OCI-LY1 (cell line): ENCODE data around the gene CNST.

Source experiments
- H2AFZ ChIP-seq: fragments of 200-600 bp; sonication (generic), shearing (Covaris generic); 2 replicates; pipeline ENCODE4 v1.6.0; 2014; ENCODE audit warnings: antibody characterized with exemption, mild to moderate bottlenecking, low read length
- H3F3A ChIP-seq: fragments of 200-600 bp; sonication (generic), shearing (Covaris generic); 2 replicates; pipeline ENCODE4 v1.6.0; 2014; ENCODE audit warnings: mild to moderate bottlenecking, antibody characterized with exemption, low read length, moderate library complexity; ENCODE audit not compliant: insufficient read depth
- H3K27ac ChIP-seq: fragments of 200-600 bp; sonication (generic); 2 replicates; pipeline ENCODE4 v1.5.1; 2014; ENCODE audit warnings: low read length, mixed run types, mild to moderate bottlenecking, low read depth; ENCODE audit not compliant: poor library complexity, severe bottlenecking
- H3K27me3 ChIP-seq: fragments of 200-600 bp; sonication (generic); 2 replicates; pipeline ENCODE4 v1.6.0; 2014; ENCODE audit warnings: antibody characterized with exemption, mild to moderate bottlenecking, low read length, moderate library complexity; ENCODE audit not compliant: insufficient read depth
- H3K36me3 ChIP-seq: fragments of 200-600 bp; sonication (generic); 2 replicates; pipeline ENCODE4 v1.6.1; 2014; ENCODE audit warnings: mild to moderate bottlenecking, antibody characterized with exemption, low read length, moderate library complexity, mixed read lengths; ENCODE audit not compliant: insufficient read depth
- H3K4me1 ChIP-seq: fragments of 200-600 bp; sonication (generic); 2 replicates; pipeline ENCODE4 v1.5.1; 2014; ENCODE audit warnings: mild to moderate bottlenecking, low read length, moderate library complexity; ENCODE audit not compliant: insufficient read depth, severe bottlenecking
- H3K4me2 ChIP-seq: fragments of 200-600 bp; sonication (generic), shearing (Covaris generic); 2 replicates; pipeline ENCODE4 v1.6.1; 2014; ENCODE audit warnings: low read length
- H3K4me3 ChIP-seq: fragments of 200-600 bp; sonication (generic); 2 replicates; pipeline ENCODE4 v1.5.1; 2014; ENCODE audit warnings: low read length, low read depth, mild to moderate bottlenecking, mixed read lengths; ENCODE audit not compliant: poor library complexity, severe bottlenecking
- H3K79me2 ChIP-seq: fragments of 200-600 bp; shearing (Covaris generic); 2 replicates; pipeline ENCODE4 v1.6.1; 2016; ENCODE audit warnings: mixed run types, low read length, mixed read lengths; ENCODE audit not compliant: insufficient read depth
- H3K9ac ChIP-seq: fragments of 200-600 bp; sonication (generic), shearing (Covaris generic); 2 replicates; pipeline ENCODE4 v1.6.1; 2014; ENCODE audit warnings: mild to moderate bottlenecking, low read length, mixed read lengths
- H3K9me2 ChIP-seq: fragments of 200-600 bp; sonication (generic), shearing (Covaris generic); 2 replicates; pipeline ENCODE4 v1.6.1; 2014; ENCODE audit warnings: low read depth, mild to moderate bottlenecking, low read length, mixed read lengths
- H3K9me3 ChIP-seq: fragments of 200-600 bp; shearing (Covaris generic); 2 replicates; pipeline ENCODE4 v1.6.1; 2014; ENCODE audit warnings: low read length, mixed read lengths
- H4K20me1 ChIP-seq: fragments of 200-600 bp; sonication (generic), shearing (Covaris generic); 2 replicates; pipeline ENCODE4 v1.6.0; 2016; ENCODE audit warnings: mild to moderate bottlenecking, low read length; ENCODE audit not compliant: insufficient read depth
- CTCF ChIP-seq: fragments of 200-600 bp; sonication (generic), shearing (Covaris generic); IDR thresholded peaks from 2 replicates; pipeline ENCODE4 v1.5.1; 2017; ENCODE audit warnings: mild to moderate bottlenecking, antibody characterized with exemption, low read length, moderate library complexity, mixed read lengths
- EZH2 ChIP-seq: fragments of 200-600 bp; sonication (generic), shearing (Covaris generic); IDR thresholded peaks from 2 replicates; pipeline ENCODE4 v1.8.0; 2017; ENCODE audit warnings: borderline replicate concordance, mixed run types, mild to moderate bottlenecking, antibody characterized with exemption, low read length, moderate library complexity, mixed read lengths

Gene CNST

GRCh38 chr1:246639732-246640131, 73.5 kb downstream of the CNST start:
- Histone ChIP-seq H3K9ac (no peak overlapping the region), H3K79me2 (no peaks in the 10 kb centered on the region), H3K4me2 (no peak overlapping the region), H3F3A (no peaks in the 10 kb centered on the region), H3K9me3 (no peaks in the 10 kb centered on the region), H4K20me1 (no peaks in the 10 kb centered on the region), H3K4me1 (no peaks in the 10 kb centered on the region), H3K36me3 (peaks cover 81% of the 10 kb centered on the region), H3K9me2 (no peaks in the 10 kb centered on the region), H3K4me3 (no peak overlapping the region), H3K27me3 (no peaks in the 10 kb centered on the region), H2AFZ (no peak overlapping the region), H3K27ac (no peak overlapping the region)
- TF ChIP-seq CTCF (no peak), EZH2 (no peak)

- Histone ChIP-seq H3K9me3 (no peaks in the 10 kb centered on the region), H3K9me2 (no peaks in the 10 kb centered on the region), H3K4me1 (no peaks in the 10 kb centered on the region), H3F3A (no peaks in the 10 kb centered on the region), H3K4me3 (no peak overlapping the region), H3K9ac (no peak overlapping the region), H4K20me1 (no peaks in the 10 kb centered on the region), H3K27me3 (no peaks in the 10 kb centered on the region), H3K27ac (no peak overlapping the region), H3K36me3 (peaks cover 78% of the 10 kb centered on the region), H3K79me2 (no peaks in the 10 kb centered on the region), H3K4me2 (no peak overlapping the region), H2AFZ (no peak overlapping the region)
- TF ChIP-seq EZH2 (no peak), CTCF (no peak)
Observed at GRCh38 chr1:246640747-246641146, 74.5 kb downstream of the CNST start.

- Histone ChIP-seq H3K9ac (no peak overlapping the region), H3F3A (no peaks in the 10 kb centered on the region), H3K27me3 (no peaks in the 10 kb centered on the region), H3K4me2 (no peak overlapping the region), H3K79me2 (no peaks in the 10 kb centered on the region), H3K4me3 (no peak overlapping the region), H3K4me1 (no peaks in the 10 kb centered on the region), H3K36me3 (peaks cover 75% of the 10 kb centered on the region), H3K9me3 (no peaks in the 10 kb centered on the region), H2AFZ (no peak overlapping the region), H3K9me2 (no peaks in the 10 kb centered on the region), H3K27ac (no peak overlapping the region), H4K20me1 (no peaks in the 10 kb centered on the region)
- TF ChIP-seq CTCF (no peak), EZH2 (no peak)
Observed at GRCh38 chr1:246641394-246641793, 75.1 kb downstream of the CNST start.
